ENCODE measurements around the gene C1orf52. TPM values are rescaled to one million over a fixed set of nuclear protein-coding genes. Genes with fewer than 3 reads are reported as not detected.

Gene C1orf52
- total and polyA plus RNA-seq, 9 of the 15 experiments (the other 6 are each of a cell fraction or from before 2014, with no cell fraction given): 17.0 to 38.5 (median 33.0) TPM

DNA sequence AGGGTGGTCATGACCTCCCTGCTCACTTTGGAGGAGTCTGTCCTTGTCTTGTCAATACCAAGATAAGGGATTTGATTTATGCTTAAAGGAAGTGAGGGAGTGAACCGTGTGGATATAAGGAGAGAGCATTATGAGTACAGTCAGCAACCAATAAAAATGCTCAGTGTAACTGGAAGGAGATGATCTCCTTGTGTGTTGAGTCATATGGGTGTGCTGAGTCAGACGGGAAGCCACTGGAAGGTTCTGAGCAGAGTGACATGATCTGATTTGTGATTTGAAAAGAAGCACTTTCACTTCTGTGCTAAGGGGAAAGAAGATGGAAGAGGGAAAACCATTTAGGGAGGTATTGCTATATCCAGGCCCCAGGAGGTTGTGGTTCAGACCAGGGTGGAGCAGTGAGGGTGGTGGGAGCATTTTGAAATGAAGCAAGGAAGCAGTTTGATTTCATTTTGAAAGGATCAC, 19.4 kb upstream of the C1orf52 start (continued):
- TF ChIP-seq AFF1 (IDR thresholded peaks at IDR 0.05; ENCODE audit: low read depth in 1 of 2, partially characterized antibody in 2 of 2): peak in 1 of 2 experiments; percentile 17
- peak; percentile 89 for TF ChIP-seq JUN (IDR thresholded peaks at IDR 0.05; ENCODE audit: borderline replicate concordance, low read depth, low read length)
- TF ChIP-seq JUN (CRISPR knock-in tag; IDR thresholded peaks at IDR 0.05; ENCODE audit: borderline replicate concordance): no peak
- peak; percentile 97 for TF ChIP-seq ATF3 (IDR thresholded peaks at IDR 0.05)
- peak; percentile 65 for TF ChIP-seq ATF3 (CRISPR knock-in tag; conservative IDR thresholded peaks at IDR 0.05)
- TF ChIP-seq SMARCC2 (IDR thresholded peaks at IDR 0.05; ENCODE audit: low read depth): peak; percentile 58; the same call in 1 of the 2 replicates
- no peak for TF ChIP-seq ATF1 (CRISPR knock-in tag; IDR thresholded peaks at IDR 0.05)
- TF ChIP-seq ATF1 (tag; IDR thresholded peaks at IDR 0.05): 0 out of 2 replicates have a peak, but pooled peaks have one; percentile 45
- TF ChIP-seq BDP1 (IDR thresholded peaks at IDR 0.05; ENCODE audit: insufficient read depth, insufficient read length): no peak
- peak; percentile 15 for TF ChIP-seq NFYB (IDR thresholded peaks at IDR 0.05; ENCODE audit: extremely low read depth, insufficient read length)
- 0 out of 2 replicates have a peak, but pooled peaks have one; percentile 37 for TF ChIP-seq SUPT5H (IDR thresholded peaks at IDR 0.05)
- peak; percentile 96 for TF ChIP-seq ETV1 (tag; conservative IDR thresholded peaks at IDR 0.05; ENCODE audit: low read depth)
- no peak for TF ChIP-seq MIER1 (IDR thresholded peaks at IDR 0.05; ENCODE audit: low read depth)
- TF ChIP-seq PHB (CRISPR knock-in tag; IDR thresholded peaks at IDR 0.05): no peak
- TF ChIP-seq CREM (IDR thresholded peaks at IDR 0.05; ENCODE audit: low read depth): peak; percentile 74
- 0 out of 4 replicates have a peak, but pooled peaks of 1 of the 2 experiments have one; percentile 51 for TF ChIP-seq TBL1XR1 (IDR thresholded peaks at IDR 0.05; ENCODE audit: low read length in 2 of 2)
